ENCODE results near the gene XIRP1.

XIRP1 gene

GRCh38 chr3:39209329-39209970 is 17.1 kb upstream of the XIRP1 start:
- DNase-seq: no peak

GRCh38 chr3:39208463-39209055 is 16.2 kb upstream of the XIRP1 start:
- no peak for DNase-seq

DNA sequence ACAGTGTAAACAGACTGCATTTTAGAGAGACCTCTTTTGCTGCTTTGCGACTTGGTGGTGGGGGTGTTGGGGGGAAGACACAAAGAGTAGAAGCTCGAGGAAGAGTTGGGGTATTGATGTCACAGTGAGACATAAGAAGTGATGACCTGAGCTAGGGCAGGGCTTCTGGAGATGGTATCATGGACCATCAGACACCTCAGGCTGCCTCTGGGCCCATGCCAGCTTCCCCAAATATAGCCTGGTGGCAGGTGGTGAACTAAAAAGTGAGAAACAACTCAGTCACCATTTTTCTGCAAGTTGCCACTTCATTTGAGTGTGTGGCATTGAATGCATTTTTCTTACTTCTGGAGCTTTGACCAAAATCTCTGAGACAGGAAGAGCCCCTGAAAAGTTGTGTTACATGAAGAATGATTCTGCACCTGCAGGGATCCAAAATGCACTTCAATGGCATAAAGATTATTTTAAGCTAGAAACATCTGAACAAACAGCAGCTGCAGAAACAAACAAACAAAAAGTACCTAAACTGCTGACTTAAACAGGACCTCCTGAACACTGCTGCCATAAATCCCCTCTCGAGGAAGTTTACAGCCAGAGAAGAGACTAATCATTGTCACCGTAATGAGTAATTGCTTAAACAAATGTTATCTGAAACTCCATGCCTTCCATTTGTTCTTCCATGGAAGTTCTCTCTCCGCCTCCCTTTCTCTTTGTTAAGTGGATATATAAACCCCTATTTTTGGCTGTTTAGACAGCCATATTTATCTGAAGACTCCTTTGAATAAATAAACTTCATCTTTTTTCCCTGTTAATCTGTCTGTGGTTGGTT is 15.2 kb upstream of the XIRP1 start:
- no peak for DNase-seq

DNA sequence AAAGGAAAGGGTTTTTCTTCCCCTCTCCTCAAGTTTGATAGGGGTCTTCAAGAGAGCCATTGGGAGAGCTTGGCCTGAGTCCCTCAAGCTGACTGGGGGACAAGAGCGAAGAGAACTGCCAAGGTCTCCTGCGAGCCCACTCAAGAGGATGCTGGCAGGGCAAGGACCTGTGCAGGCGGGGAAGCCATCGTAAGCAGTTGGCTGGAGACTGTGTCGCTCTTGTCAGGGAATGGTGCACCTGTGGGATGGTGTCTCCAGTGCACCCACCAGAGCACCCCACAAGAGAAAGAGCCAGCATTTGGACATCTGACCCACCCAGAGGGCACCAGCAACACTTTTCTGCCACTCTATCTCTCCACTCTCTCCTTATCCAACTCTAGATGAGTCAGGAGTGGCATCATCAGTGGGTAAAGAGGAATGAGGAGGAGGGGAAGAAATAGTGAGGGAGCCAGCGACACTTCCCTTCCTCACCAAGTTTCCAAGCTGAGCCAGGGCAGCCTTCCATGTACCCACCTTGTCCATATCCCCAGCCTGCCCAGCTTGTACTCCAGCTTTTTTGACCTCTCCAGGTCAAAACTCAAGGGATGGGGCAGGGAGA is 13.6 kb upstream of the XIRP1 start:
- no peak for DNase-seq

GRCh38 chr3:39205131-39205530 is 12.7 kb upstream of the XIRP1 start:
- DNase-seq: no peak

- DNase-seq: no peak
Observed at GRCh38 chr3:39203860-39204259, 11.5 kb upstream of the XIRP1 start.

GRCh38 chr3:39203402-39203801 is 11.0 kb upstream of the XIRP1 start:
- no peak for DNase-seq

GRCh38 chr3:39202094-39202493 is 9.7 kb upstream of the XIRP1 start:
- no peak for DNase-seq

DNA sequence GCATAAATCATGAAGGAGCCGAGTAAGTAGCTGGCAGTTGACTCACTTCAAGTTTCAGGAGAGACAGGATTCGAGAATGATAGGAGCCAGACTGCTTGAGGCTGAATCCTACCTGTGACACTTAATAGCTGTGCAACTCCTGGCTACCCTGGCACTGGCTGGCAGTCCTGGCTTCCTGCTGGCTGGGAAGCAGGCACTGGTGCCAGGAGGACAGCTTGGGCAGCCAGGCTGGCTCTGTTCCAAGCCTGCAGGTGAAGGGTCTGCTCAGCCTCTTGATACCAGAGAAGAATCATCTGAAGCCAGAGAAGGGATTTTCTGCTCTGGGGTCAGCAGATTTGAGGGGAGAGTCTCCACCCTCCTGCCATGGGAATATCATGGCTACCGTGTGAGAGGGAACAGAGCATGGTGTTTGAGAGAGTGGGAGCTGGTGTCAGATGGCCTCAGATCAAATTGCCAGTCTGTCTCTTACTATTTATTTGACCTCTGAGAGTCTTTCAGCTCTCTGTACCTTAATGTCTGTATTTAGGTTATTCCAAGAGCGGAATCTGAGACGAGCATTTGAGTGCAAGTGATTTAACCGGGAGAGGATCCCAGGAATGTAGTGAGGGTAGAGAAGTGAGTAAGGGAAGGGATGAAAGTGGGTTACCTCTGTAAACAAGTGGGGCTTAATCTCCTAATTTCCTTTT is 4.4 kb upstream of the XIRP1 start:
- DNase-seq: no peak

DNA sequence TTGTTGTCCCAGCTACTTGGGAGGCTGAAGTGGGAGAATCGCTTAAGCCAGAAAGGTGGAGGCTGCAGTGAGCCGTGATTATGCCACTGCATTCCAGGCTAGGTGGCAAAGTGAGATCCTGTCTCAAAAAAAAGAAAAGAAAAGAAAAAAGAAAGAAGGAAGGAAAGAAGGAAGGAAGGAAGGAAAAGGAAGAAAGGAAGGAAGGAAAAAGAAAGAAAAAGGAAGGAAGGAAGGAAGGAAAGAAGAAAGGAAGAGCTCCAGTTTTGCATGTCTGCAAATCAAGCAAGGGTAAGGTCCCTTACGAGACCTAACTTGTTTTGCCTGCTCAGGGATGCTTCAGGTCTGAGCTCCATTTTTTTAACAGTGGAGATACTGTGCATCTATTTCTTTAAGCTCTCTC is 3.6 kb upstream of the XIRP1 start:
- DNase-seq: no peak

DNA sequence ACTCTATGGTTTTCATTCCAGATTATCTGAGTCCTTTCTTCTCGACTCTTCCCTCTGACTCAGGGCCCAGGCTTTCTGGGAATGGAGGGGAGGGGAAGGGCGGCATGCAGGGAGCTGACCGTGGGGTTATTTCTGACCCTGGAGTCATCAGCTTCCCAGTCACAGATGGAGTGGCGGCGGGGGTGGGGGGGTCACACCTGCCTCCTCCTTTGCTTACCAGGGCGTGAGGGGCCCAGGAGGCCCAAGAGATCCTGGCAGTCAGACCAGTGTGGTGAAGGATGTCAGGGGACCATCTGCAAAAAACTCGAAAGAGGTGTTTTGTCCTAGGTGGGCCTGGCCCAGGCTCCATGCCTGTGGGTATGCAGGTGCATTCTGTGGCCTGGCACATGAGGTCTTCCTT is 996 bp upstream of the XIRP1 start:
- peak; percentile 56 for DNase-seq

- DNase-seq: no peak
Observed at GRCh38 chr3:39191773-39192172, 622 bp downstream of the XIRP1 start.

- DNase-seq: no peak
Observed at GRCh38 chr3:39191111-39191510, 1.3 kb downstream of the XIRP1 start.

DNA sequence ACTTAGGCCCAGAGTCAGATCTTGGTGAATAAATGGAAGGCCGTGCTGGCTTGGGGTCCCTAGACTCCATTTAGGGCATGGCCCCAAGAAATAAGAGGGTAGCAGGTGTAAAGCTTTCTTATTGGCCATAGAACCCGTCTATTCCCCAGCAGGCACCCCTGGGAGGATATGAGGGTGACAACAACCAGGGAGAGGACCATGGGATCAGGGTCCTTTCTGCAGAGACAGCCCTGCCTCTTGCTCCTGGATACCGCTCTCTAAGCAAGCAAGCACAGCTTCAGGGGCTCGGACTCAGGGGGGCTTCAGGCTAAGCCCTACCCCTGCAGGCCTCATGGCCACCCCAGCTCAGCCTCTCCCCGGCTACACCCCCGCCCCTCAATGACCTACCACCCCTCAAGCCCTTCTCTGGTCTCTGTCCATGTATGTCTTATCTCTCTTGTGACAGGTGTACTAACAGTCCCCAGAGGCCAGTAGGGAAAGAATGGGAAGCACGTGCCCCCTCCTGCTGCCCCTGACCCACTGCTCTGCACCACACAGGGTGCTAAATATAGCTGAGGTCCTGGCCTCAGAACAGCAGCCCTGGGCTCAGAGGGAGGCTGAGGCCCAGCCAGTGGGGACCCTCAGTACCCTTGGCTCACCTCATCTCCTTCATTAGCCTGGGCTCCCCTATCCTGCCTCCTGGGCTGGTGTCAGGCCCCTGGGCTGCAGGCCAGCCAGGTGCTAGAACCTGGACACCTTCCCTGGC is 1.9 kb downstream of the XIRP1 start:
- peak; percentile 56 for DNase-seq

DNA sequence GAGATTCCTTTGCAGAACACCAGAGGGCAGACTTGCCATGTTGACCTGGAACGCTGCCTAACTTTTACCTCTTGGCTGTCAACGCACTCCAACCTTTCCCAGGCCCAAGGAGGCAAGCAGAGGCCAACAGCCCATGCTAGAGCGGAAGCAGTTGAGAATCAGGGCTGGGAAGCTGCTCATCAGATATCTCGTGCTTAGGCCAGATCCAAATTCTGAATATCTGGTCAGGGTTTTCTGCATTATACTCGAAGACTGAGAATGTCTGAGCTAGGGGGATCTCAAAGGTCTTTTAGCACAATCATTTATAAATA is 2.5 kb downstream of the XIRP1 start:
- peak; percentile 81 for DNase-seq

- no peak for DNase-seq
Observed at GRCh38 chr3:39189150-39189958, 3.0 kb downstream of the XIRP1 start.

DNA sequence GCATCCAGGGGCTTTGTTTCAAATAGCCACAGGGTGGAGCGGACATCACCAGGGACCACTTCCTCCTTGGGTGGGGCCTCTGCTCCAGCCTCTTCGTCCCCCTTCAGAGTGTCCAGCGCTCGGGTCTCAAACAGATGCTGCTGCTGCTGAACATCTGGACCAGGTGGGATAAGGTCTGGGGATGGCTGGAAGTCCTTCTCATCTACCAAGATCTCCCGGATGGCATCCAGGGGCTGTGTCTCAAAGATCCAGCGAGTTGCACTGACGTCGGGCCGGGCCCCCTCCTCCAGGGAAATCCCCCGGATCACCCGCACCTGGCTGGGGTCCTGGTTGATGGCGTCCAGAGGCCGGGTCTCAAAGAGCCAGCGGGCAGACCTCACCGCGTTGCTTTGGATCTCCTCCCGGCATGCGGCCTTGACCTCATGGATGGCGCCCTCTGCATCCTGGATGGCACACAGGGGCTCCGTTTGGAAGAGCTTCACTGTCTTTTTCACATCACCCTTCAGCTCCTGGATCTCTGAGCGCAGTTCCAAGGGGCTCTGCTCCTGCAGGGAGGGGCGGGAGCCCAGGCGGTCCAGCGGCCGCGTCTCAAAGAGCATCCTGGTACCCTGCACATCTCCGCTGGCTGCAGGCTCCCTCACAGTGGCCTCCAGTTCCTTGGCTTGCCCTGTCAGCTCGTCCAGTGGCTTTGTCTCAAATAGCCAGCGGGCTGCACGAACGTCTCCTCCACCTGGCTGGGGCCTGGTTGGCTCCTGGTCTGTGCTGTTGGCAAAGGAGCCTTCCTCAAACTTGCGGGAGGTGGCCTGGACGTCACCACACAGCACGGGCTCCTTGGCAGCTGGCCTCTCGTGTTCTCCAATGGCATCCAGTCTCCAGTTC is 3.9 kb downstream of the XIRP1 start:
- DNase-seq: peak; percentile 46

DNA sequence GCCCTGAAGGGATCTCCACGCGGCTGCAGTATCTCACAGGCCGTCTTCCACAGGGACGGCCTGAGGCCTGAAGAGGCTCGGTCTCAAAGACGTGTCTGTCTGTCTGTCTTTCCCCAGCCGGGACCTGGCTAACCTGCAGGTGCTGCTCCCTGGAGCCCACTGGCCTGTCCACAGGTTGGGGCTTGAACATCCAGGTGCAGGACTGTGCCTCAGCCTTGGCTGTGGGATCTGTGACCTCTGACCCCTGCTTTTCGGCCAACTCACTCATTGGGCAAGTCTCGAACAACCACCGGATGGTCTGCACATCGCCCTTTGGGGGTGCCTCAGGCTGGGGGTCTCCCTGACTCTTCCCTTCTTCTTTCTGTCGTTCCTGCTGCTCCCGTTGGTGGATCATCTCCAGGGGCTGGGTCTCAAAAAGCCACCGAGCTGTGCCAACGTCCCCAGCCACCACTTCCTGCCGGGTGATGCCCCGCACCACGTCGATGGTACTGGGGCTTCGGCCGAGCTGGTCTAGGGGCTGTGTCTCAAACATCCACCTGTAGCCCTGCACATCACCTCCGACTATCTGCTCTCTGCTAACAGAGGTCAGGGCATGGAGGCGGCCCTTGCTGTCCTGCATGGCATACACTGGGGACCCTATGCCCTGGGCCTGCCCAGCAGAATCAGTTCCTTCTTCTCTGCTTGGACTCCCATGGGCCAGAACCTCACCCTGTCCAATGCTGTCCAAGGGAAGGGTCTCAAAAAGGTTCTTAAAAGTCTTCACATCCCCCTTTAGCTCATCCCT is 4.8 kb downstream of the XIRP1 start:
- peak; percentile 49 for DNase-seq

DNA sequence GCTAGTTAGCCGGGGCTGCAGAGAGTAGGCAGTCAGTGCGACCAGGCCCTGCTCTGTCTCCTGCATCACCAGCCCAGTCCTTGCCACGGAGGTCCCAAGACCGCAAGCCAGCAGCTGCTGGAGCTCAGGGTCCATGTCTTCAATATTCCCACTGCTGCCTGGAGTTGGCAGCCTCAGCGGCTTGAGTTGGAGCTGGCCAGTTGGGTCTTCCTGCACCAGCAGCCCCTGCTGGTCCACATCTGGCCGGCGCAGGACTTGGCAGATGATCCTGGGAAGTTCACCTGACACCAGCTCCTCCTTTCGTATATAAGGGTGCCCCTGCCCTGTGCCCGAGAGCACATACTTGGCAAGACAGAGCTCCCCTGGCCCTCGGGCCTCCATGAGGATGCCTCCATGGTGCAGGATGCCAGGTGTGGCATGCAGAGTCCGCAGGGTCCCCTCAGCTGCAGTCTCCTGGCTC is 5.7 kb downstream of the XIRP1 start:
- no peak for DNase-seq
